Esophagus squamous epithelium (tissue), 4 donors: ENCODE measurements around the gene GPX4.

Source experiments
- CTCF ChIP-seq, 6 experiments: fragments of 450-650 bp in 4 of 6; fragments of 200-600 bp in 2 of 6; sonication (generic) in 2 of 6; IDR thresholded peaks; one replicate each; pipeline ENCODE4 v1.5.1; 2016 to 2019; ENCODE audit warnings: antibody characterized with exemption in 6 of 6, mild to moderate bottlenecking in 4 of 6, moderate library complexity in 4 of 6
- POLR2A ChIP-seq, 4 donors: fragments of 450-650 bp; IDR thresholded peaks; one replicate each; pipeline ENCODE4 v1.6.1; 2017; ENCODE audit warnings: antibody characterized with exemption in 4 of 4, mild to moderate bottlenecking in 4 of 4, moderate library complexity in 3 of 4

DNA sequence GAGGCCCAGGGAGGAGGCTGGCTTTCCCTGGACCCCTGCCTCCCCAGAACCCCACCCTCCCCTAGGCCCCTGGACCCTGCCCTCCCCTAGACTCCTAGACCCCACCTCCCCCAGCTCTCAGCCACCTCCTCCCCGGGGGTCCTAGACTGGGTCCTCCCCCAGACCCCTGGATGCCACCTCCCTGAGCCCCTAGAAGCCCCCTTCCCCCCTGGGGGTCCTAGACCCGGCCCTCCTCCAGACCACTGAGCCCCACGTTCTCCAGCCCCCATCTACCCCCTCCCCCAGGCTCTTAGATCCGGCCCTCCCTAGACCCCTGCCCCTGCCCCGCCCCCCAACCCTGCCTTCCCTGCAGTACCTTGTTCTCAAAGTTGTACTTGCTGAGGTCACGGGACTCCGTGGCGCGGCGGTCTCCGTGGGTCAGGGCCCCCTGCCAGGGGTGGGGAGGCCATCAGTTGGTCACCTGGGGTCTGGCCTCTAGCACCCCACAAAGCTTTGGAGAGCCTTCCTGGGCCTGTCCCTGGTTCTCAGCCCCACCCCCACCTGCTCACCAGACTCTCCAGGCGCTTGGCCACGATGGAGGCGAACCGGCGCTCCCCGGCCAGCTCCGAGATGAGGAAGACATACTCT is 8.0 kb downstream of the GPX4 start:
- TF ChIP-seq CTCF (IDR thresholded peaks at IDR 0.05) (no peak), POLR2A (IDR thresholded peaks at IDR 0.05) (no peak)
